H1 (cell line): ENCODE data around the gene ARID1B. TPM values are rescaled to one million over a fixed set of nuclear protein-coding genes. Genes with fewer than 3 reads are reported as not detected.

Experiments
- KDM4A ChIP-seq: IDR thresholded peaks from one replicate; pipeline ENCODE4 v1.7.1; 2012; ENCODE audit warnings: low read depth, mild to moderate bottlenecking, moderate library complexity, low read length, inconsistent platforms; ENCODE audit not compliant: severe bottlenecking
- MAFK ChIP-seq: IDR thresholded peaks from 2 replicates; pipeline ENCODE4 v1.6.1; 2012; ENCODE audit warnings: low read depth, mild to moderate bottlenecking, improper control_type of control experiment, low read length
- RFX5 ChIP-seq: IDR thresholded peaks from 2 replicates; pipeline ENCODE4 v1.6.1; 2011; ENCODE audit warnings: low read depth, low read length, improper control_type of control experiment, borderline replicate concordance
- SIN3A ChIP-seq, 2 experiments: IDR thresholded peaks in 1 of 2; conservative IDR thresholded peaks in 1 of 2; 2 replicates each; pipeline ENCODE4 v1.6.1; 2011 to 2012; ENCODE audit warnings: low read length in 2 of 2, improper control_type of control experiment in 1 of 2, low read depth in 1 of 2, mild to moderate bottlenecking in 1 of 2
- SUZ12 ChIP-seq: fragments of 200-600 bp; sonication (generic); IDR thresholded peaks from 2 replicates; pipeline ENCODE4 v1.6.1; 2012; ENCODE audit warnings: mild to moderate bottlenecking, inconsistent platforms, low read length, moderate library complexity, mixed read lengths
- TAF1 ChIP-seq: IDR thresholded peaks from 2 replicates; pipeline ENCODE4 v1.6.1; 2011; ENCODE audit warnings: mild to moderate bottlenecking, low read depth, low read length
- YY1 ChIP-seq: IDR thresholded peaks from 2 replicates; pipeline ENCODE4 v1.6.1; 2011; ENCODE audit warnings: low read depth, mild to moderate bottlenecking, low read length
- polyA plus RNA-seq, 7 experiments: library from polyadenylated mRNA; depleted of rRNA in 3 of 7; stranded (reverse) in 5 of 7; unstranded in 2 of 7; fragments of >200 nt in 5 of 7; fragments of 200-250 nt in 2 of 7; gene quantifications; 1 replicate in 5 of 7; 2 replicates in 1 of 7; 4 replicates in 1 of 7; pipeline versions ENCODE4 v1.2.1 to v1.2.3, GENCODE V29; 2011 to 2013; ENCODE audit warnings: missing spikeins in 2 of 7, mixed read lengths in 2 of 7
- total RNA-seq: library from RNA; stranded (reverse); fragmentation: NEBNext Ultra II Directional; extraction: Animal tissue kit (Norgen Biotek cat#: 25700); gene quantifications from 2 replicates; pipeline ENCODE4 v1.2.1, GENCODE V29; 2021
- TF ChIP-seq, protein P1 (sequence below): fragments of 300-600 bp; sonication (generic); IDR thresholded peaks from 2 replicates; pipeline ENCODE4 v1.7.1; 2012; ENCODE audit warnings: low read length, moderate library complexity, mild to moderate bottlenecking, inconsistent platforms; ENCODE audit not compliant: insufficient replicate concordance

ARID1B gene
- total and polyA plus RNA-seq, 2 of the 8 experiments (the other 6 are each of a cell fraction or from before 2014, with no cell fraction given), result 24.3 to 70.3 TPM

DNA sequence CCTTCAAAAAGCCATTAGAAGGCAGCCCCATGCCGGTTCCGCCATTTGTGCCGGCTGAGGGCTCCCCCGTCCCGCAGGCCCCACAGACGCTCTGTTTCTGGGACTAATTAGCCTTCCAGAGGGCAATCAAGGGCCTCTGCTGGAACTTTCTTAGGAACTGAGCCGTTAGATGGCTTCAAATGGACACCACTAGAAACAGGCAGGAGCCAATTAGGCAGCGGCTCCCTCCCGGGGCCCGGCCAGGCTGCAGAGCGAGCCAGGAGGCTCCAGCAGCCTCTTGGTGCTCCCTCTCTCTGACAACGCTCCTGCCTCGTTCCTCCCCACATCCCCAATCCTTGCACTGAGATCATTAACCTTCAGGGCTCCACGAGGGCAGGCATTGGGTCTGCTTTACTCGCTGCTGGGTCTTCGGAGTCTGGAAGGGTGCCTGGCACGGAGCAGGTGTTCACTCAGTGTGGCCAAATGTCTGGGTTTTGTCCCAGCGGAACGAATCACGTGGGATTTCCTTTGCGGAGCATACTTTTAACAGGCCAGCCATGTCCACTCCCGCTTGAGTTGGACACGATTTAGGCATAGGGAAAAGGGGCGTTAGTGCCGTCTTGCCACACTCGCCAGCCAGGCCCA lies 447.9 kb downstream of the ARID1B start (continued):
- TF ChIP-seq, protein P1, sequence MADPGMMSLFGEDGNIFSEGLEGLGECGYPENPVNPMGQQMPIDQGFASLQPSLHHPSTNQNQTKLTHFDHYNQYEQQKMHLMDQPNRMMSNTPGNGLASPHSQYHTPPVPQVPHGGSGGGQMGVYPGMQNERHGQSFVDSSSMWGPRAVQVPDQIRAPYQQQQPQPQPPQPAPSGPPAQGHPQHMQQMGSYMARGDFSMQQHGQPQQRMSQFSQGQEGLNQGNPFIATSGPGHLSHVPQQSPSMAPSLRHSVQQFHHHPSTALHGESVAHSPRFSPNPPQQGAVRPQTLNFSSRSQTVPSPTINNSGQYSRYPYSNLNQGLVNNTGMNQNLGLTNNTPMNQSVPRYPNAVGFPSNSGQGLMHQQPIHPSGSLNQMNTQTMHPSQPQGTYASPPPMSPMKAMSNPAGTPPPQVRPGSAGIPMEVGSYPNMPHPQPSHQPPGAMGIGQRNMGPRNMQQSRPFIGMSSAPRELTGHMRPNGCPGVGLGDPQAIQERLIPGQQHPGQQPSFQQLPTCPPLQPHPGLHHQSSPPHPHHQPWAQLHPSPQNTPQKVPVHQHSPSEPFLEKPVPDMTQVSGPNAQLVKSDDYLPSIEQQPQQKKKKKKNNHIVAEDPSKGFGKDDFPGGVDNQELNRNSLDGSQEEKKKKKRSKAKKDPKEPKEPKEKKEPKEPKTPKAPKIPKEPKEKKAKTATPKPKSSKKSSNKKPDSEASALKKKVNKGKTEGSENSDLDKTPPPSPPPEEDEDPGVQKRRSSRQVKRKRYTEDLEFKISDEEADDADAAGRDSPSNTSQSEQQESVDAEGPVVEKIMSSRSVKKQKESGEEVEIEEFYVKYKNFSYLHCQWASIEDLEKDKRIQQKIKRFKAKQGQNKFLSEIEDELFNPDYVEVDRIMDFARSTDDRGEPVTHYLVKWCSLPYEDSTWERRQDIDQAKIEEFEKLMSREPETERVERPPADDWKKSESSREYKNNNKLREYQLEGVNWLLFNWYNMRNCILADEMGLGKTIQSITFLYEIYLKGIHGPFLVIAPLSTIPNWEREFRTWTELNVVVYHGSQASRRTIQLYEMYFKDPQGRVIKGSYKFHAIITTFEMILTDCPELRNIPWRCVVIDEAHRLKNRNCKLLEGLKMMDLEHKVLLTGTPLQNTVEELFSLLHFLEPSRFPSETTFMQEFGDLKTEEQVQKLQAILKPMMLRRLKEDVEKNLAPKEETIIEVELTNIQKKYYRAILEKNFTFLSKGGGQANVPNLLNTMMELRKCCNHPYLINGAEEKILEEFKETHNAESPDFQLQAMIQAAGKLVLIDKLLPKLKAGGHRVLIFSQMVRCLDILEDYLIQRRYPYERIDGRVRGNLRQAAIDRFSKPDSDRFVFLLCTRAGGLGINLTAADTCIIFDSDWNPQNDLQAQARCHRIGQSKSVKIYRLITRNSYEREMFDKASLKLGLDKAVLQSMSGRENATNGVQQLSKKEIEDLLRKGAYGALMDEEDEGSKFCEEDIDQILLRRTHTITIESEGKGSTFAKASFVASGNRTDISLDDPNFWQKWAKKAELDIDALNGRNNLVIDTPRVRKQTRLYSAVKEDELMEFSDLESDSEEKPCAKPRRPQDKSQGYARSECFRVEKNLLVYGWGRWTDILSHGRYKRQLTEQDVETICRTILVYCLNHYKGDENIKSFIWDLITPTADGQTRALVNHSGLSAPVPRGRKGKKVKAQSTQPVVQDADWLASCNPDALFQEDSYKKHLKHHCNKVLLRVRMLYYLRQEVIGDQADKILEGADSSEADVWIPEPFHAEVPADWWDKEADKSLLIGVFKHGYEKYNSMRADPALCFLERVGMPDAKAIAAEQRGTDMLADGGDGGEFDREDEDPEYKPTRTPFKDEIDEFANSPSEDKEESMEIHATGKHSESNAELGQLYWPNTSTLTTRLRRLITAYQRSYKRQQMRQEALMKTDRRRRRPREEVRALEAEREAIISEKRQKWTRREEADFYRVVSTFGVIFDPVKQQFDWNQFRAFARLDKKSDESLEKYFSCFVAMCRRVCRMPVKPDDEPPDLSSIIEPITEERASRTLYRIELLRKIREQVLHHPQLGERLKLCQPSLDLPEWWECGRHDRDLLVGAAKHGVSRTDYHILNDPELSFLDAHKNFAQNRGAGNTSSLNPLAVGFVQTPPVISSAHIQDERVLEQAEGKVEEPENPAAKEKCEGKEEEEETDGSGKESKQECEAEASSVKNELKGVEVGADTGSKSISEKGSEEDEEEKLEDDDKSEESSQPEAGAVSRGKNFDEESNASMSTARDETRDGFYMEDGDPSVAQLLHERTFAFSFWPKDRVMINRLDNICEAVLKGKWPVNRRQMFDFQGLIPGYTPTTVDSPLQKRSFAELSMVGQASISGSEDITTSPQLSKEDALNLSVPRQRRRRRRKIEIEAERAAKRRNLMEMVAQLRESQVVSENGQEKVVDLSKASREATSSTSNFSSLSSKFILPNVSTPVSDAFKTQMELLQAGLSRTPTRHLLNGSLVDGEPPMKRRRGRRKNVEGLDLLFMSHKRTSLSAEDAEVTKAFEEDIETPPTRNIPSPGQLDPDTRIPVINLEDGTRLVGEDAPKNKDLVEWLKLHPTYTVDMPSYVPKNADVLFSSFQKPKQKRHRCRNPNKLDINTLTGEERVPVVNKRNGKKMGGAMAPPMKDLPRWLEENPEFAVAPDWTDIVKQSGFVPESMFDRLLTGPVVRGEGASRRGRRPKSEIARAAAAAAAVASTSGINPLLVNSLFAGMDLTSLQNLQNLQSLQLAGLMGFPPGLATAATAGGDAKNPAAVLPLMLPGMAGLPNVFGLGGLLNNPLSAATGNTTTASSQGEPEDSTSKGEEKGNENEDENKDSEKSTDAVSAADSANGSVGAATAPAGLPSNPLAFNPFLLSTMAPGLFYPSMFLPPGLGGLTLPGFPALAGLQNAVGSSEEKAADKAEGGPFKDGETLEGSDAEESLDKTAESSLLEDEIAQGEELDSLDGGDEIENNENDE, result no peak
- TF ChIP-seq TAF1, result no peak
- TF ChIP-seq KDM4A, result no peak
- TF ChIP-seq RFX5, result no peak
- TF ChIP-seq MAFK, result no peak
- no peak for TF ChIP-seq SUZ12
- TF ChIP-seq SIN3A (conservative IDR thresholded peaks at IDR 0.05 in 1 of 2, IDR thresholded peaks at IDR 0.05 in 1 of 2; ENCODE audit: low read depth in 1 of 2, low read length in 2 of 2), result no peak
- no peak for TF ChIP-seq YY1
